Stimulated activated CD8-positive, alpha-beta memory T cell treated with anti-CD3 and anti-CD28 coated beads, Interleukin-7, amount 100 ng/mL, for 4 hours (primary cell): ENCODE data around the gene CORO6.
A peak's percentile ranks its signal among the peaks of the same experiment; 100 is the strongest.
"Not testable (repeated sequence)": the region's sequence is repeated elsewhere in the genome, so short reads cannot be mapped to it uniquely, and the experiment has no call there.

ENCODE experiments used
- DNase-seq, 2 donors: peaks; one replicate each; pipeline ENCODE4 v3.0.0-alpha.2; 2020; ENCODE audit warnings: low read depth in 2 of 2

CORO6 gene

DNA sequence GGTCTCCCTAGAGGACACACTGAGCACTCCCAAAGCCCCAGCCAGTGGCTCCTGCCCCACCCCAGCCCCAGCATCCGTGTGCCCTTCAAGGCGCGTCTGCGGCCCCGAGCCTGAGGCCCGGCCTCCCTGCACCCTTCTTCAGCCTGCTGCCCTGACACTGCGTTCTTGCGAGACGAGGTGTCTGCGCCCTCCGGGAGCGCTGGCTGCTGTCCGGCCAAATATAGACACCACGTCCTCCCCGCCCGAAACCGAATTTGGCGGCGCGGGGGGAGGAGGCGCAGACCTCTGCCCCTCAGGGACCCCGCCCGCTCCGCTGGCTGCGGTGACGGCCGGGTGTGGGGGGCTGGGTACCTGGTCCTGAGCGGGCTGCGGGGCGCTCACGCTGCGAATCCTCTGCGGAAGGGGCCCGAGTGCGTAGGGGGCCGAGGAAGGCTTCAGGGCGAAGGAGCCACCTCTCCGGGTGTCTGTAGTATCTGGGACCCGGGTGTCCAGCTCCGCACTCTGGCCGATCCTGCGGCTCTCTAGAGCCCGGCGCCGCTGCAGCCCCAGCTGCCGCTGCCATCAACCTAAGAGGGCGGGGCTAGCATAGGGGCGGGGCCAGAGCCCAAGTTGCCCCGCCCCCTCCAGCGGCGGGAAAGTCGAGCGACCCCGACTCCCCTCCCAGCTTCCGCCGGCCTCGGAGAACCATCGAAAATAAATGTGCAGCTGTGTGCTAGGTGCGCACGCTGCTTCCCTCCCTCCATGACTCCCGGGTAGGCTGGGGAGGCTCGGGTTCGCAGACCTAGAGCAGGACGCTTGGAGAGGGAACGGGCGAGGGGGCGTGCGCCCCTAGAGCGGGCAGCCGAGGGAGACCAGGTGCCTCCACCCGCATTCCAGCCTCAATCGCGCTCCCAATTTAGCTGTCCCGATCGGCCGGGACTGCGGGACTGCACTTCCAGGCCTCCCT lies at the start of gene CORO6:
TSS of gene CORO6 (minus strand) at position 576 of the 946 bp plus-strand sequence. CDS start 1,491 bp downstream, outside the sequence.
- peak in 1 of 2 donors; percentile 45 for DNase-seq

DNA sequence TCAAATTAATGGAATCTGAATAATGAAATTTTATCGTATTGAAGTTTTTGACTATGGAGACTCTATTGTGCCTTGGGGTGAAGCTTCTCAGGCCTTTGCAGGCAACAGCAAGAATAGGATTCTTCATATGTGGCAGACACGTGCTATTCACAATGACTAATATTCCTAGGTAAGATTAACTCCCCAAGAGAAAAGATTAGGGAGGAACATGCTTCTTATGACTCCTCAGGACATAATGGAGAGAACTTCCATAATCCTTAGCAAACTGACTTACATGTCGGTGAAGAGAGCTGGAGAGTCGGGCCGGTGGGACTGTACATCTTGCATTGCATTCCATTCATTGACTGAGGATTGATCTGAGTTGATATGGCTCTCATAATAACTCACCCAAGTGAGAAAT lies 48.9 kb upstream of the CORO6 start:
- DNase-seq: no peak

DNA sequence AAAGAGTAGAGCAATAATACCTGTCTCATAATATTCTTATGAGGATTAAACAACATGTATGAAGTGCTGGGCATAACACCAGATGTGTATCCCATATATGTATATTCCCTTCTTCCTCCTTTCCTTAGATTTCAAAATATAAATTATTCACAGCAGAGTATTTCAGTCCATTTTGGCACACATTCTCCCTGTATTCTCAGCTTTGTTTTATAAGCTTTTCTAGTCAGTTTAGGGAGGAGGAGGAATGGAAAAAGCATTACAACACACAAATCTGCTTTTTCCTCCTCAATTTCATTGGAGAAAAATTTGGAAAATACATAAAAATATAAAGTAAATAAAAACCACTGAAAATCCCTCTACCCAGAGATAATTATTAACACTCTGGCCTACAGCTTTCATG lies 46.6 kb upstream of the CORO6 start:
- no peak for DNase-seq

DNA sequence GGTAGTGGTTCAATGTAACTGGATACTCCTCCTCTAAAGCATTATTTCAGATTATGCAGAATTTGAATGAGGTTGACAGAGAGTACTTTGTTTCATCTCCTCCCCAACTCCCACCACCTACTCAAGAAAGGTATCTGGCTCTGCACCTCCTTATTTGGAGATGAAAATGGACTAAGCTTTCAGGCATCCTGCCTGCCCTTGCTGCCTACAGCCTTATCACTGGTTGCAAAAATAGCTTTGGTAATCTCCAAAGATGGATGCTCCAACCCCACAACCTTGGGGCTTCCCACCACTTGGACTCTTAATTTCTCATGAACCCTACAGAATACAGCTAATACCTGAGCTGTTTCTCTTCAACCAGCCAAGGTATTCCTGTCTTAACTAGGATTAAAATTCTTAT lies 45.3 kb upstream of the CORO6 start:
- no peak for DNase-seq

DNA sequence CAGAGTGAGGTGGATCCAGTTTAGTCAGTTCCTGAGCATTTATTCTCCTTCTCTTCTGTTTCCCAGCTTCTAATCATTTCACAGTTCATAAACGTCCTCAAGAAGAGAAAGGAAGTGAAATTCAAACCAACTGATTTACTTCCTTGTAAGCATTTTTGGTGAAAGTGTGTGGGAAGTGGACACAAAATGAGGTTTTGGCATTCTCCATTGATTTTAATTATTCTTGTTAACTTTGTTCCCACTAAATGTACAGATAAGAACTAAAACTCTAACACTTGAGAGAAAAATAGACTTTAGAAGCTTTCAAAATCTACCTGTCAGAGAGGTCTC lies 42.7 kb upstream of the CORO6 start:
- no peak for DNase-seq

DNA sequence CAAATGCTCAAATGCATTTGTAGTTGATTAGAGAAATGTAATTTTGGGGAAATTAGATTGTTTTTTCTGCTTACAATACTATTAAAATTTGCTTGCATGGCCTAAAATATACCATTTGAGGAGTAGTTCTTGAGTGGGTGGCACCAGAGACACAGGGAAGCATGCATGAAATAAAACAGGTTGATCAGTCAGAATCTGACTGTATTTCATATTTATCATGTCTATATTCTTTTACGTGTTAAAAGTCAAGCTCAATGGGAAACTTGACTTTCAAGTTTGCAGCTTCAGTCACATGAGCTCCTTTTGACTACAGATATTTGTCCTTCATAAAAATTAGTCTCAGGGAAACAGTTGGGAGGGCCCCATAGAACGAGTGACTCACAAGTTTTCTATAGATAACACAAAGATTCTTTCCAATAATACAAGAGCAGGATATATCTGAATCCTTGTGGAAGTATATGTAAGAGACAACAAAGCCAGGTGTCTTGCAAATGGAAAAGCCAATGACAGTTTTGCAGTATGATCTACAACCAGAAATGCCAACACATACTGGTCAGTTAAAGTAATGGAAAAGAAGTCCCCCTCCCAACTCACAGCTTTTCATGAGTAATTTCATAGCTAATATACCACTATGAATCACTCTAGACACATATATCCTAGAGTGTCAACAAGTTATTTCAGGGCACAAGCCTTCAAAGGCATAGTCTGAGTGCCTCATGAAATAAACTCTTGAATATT lies 42.2 kb upstream of the CORO6 start:
- DNase-seq: no peak

DNA sequence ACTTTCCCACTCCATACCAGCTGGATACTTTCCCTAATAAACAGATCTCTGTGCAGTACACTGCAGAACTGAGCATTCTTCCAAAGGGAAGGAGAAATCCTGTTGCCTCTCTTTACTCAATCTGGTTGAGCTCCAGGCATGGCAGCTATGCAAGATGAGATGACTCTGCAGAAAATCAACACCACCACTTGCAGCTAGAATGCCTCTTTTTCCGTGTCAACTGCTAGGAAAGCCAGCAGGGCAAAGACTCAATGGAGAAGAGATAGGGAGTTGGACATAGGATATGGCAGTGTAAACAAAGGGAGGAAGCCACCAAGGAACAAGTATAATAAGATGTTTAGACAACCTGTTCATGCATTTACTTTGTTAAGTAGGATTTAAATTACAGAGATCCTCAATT lies 40.4 kb upstream of the CORO6 start:
- DNase-seq: no peak

DNA sequence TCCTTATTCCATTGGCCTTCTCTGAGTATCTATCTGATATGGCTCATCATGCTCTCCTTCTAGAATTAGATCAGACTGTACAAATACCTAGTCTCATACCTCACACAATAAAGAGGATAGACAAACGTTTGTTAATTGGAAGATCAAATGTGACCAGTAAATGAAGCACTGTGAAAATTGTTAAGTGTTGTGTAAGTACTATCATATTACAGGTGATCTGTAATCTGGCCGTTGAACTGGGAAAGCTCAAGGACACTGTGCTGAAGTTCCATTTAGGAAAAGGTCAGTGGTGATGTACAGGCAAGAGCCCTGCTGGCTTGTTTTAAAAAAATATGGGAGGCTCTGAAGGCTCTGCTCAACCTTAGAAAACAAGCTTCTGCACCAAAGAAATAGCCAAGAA lies 38.5 kb upstream of the CORO6 start:
- no peak for DNase-seq

DNA sequence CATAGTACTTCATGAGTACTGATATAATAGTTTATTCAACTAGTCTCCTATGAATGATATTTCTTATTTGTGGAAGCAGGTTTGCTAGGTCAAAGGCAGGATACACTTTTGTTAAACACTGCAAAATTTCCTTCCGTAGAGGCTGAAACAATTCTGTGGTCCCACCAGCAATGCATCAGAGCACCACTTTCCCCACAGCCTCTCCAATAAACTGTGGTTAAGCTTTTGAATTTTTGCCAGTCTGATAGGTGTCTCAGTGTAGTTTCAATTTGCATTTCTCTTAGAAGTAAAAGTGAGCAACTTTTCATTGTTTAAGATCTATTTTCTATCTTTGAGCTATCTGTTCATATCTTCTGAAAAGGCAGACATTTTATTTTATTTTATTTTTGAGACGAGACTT lies 36.4 kb upstream of the CORO6 start:
- no peak for DNase-seq

DNA sequence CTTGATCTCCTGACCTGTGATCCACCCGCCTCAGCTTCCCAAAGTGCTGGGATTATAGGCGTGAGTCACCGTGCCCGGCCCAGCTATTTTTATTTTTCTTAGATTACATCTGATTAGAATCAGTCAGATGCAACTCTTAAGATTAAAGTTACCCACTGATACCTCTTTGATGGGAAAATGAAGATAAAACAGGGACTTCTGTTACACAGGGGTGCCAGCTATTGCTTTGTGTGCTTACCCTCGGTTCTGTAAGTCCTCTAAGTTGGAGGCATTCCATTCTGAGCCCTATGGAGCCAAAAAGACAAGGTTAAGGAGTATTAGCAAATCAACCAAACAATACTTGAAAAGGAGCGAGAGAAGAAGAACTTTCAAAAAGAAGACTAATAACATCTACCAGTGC lies 32.6 kb upstream of the CORO6 start:
- no peak for DNase-seq

DNA sequence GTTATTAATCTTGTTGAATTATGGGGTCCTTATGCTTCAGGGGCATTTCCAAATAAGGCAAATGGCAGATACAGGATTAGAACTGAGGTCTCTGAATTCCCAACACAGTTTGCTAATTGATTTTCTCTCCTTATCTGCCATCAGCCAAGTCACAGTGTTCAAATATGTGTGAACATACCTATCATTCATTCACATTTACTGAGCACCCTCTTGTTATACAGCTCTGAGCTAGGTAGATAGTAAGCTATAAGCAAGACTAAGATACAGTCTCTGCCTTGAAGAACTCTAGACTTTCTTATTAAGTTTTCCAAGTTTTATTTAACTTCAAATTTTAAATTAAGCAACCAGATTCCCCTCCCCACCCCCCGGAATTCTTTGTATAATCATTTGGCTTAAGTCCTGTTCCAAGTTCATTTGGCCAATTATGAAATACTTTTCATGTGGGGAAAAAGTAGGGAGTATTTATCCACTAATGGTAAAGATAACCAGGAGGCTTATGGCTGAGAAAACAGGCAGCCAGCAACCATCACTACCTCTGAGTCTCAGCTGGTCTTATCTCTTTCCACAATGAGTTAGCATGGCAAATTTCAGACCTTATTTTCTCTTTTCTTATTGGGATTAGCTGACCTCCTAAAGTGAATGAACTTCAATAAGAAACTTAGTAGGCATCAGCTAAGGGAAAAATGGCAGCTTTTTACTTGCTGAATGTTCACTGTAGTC lies 31.4 kb upstream of the CORO6 start:
- DNase-seq: no peak

DNA sequence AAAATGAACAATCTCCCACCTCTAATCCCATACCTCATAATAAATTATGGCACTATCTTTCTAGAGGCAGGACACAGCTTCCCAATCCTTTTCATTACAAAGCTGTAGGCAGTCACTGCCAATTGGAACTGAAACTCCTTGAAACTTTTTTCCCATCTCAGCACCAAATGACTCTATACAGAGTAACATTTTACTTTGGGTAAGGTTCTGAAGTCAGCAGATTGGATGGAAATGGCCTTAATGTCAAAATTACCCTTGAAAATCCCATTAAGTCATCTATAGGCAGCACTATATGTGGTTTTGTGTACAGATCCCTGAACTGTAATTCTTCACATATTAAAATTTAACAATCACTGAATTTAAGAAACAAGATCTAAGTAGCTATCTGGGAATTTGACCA lies 30.3 kb upstream of the CORO6 start:
- DNase-seq: no peak

DNA sequence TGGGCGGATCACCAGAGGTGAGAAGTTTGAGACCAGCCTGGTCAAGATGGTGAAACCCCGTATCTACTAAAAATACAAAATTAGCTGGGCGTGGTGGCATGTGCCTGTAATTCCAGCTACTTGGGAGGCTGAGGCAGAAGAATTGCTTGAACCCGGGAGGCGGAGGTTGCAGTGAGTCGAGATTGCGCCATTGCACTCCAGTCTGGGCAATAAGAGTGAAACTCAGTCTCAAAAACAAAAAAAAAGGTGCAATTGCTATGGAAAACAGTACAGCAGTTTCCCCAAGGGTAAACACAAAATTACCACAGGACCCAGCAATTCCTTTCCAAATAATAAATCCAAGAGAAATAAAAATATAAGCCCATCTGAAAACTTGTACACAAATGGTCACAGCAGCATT lies 29.2 kb upstream of the CORO6 start:
- not testable (repeated sequence) for DNase-seq

DNA sequence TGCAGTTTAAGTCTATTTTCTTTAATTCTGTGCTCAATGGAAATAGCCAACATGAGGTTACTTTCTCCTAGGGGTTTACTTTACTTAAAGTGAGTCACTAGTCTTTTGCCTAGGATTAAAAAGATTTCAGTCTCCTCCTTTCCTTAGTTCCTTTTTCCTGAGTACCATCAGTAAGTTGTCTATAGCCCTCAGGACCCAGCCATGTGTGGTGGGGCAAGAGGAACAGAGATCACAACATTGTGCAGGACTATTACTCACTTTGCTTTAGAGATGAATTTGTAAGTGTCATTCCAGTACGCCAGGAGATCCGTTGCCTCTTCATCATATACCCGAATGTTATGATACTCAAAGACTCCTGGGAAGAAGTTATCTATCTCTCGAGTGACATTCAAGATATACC lies 27.7 kb upstream of the CORO6 start:
- DNase-seq: no peak

DNA sequence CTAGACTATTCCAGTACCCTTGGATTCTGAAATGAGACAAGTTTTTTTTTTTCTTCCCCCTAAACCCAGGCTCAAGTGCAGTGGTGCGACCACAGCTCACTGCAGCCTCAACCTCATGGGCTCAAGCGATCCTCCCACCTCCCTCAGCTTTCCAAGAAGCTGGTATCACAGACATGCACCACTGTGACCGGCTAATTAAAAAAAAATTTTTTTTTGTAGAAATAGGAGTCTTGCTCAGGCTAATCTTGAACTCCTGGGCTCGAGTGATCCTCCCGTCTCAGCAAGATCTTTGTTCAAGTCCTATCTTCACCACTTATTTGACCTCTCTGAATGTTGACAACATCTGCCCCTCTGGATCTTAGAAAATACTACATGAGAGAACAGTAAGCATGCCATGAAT lies 26.6 kb upstream of the CORO6 start:
- DNase-seq: no peak

DNA sequence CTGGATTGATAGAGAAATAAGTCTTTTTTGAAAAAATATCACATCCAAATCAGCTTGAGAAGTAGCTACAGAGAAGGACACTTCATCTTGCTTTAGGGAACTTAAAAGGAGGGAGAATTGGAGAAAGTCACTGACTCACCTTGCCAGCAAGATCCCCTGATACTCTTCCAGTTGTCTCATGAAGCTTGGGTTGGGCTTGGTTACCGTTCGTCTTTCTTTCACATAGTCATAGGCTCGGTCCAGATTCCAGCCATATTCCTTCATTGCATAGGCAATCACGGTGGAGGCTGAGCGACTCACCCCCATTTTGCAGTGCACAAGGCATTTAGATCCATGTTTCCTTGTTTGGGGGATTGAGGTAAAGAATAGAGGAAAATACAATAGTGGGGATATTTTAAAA lies 25.3 kb upstream of the CORO6 start:
- DNase-seq: no peak

DNA sequence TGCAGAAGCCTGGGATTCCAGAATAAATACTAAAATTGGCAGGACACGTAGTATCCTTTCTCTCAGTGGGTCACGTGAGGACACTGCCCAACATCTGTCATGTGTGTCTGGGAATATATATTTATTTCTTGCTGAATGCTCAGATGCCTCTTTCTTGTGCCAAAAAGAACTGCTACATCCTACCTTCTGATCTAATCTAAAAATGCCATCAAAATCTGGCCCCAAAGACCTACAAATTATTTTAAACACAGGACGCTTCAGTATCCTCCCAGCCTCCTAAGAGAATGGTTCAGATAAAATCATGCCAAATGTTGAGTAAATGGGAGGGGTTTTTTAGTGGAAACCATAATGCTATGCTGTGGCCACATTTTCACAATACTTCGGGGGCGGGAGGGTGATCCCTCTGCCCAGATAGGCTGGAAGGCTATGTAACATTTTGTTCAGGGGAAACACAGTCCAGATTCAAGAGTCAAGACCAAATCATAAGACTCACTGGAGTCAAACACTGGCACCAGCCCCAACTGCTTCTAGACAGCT lies 22.9 kb upstream of the CORO6 start:
- DNase-seq: no peak

DNA sequence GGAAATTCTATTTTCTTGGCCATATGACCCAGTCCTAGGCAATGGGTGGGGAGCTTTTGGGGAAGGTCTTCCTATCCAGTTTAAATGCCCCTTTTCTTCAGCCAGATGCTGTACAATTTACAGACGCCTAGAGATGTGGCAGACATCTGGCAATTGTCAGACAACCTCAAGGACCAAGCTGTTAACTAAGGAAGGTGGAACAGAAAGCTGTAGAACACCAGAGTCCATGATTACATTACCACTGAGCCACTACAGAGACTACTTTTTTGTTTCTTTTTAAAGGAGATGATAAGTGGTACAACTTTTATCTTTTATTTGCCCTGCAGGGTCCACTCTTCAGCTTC lies 21.1 kb upstream of the CORO6 start:
- DNase-seq: no peak

DNA sequence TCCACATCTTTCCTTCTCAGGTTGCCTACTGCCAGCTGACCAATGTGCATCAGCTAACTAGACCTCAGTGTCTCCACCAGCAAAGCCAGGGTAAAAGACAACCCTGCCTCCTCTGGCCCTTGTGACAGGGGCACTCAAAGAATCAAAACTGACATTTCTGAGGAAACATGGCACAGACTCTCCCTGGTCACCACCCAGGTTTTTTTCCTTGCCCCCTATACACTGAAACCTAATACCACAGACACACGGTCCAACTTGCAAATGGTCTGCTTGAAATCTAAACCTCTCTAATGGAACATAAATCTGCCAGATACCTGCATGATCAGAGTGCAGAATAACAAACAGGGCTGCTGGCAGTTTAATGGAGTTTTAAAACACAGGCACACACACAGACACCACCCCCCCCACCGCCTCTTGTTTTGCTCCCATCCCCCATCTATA lies 19.5 kb upstream of the CORO6 start:
- DNase-seq: no peak

DNA sequence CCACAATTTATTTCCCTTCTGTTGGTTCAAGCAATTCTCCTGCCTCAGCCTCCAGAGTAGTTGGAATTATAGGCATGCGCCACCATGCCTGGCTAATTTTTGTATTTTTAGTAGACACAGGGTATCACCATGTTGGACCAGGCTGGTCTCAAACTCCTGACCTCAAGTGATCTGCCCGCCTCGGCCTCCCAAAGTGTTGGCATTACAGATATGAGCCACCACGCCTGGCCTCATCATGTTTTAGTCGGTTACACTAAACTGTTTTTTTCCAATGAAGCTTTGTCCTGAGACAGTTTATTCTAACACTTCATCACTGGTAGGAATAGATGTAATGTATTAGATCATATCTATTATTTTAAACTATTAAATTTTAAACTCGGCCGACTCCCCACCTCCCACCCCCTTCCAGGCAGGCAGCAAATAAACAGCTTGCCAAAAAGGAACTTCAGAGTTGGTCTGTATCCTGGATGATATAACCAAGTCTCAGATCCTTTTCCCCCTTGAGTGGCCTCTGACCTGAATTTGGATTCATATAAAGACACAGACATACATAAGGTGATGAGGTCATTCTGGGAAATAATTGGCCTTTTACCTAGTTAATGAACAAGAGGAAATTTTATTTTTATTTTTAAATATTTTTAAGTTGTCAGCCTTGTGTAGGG lies 18.4 kb upstream of the CORO6 start:
- DNase-seq: no peak

DNA sequence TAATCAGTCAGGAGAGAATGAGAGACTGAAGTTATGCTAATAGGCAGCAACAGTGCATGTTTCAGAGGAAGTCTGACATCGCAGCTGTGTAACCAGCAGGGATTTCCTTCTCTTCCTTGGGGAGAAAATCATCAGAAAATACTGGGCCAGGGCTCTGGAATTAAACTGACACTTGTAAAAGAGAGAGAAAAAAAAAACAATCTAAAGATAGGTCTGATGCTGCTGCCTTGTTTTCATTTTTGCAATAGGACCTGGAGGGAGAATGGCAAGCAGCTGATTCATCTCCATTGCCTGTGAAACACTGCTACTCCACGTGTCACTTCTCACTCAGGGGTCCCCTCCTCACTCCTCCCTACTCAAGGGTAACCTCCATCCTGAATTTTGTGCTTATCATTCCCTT lies 17.7 kb upstream of the CORO6 start:
- DNase-seq: no peak

DNA sequence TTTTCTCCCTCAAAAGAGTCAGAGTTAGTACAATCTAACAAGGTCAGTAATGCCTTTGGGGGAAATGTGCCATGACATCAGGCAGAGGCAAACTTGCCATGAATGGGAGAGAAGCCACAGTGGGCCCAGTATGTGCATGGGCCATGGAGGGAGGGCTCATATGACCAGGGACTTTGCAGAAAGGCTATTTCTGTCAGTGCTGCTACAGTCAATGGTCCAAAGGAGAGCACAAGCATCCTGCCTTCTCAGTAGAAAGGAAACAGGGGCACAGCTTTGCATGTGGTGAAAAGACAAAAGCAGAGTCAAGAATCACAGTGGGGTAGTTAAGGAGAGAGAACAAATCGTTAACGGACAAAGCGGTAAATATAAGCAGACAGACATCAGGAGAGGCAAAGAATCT lies 11.2 kb upstream of the CORO6 start:
- no peak for DNase-seq
